ENCODE data around the gene MOCS1.

The MOCS1 gene

DNA sequence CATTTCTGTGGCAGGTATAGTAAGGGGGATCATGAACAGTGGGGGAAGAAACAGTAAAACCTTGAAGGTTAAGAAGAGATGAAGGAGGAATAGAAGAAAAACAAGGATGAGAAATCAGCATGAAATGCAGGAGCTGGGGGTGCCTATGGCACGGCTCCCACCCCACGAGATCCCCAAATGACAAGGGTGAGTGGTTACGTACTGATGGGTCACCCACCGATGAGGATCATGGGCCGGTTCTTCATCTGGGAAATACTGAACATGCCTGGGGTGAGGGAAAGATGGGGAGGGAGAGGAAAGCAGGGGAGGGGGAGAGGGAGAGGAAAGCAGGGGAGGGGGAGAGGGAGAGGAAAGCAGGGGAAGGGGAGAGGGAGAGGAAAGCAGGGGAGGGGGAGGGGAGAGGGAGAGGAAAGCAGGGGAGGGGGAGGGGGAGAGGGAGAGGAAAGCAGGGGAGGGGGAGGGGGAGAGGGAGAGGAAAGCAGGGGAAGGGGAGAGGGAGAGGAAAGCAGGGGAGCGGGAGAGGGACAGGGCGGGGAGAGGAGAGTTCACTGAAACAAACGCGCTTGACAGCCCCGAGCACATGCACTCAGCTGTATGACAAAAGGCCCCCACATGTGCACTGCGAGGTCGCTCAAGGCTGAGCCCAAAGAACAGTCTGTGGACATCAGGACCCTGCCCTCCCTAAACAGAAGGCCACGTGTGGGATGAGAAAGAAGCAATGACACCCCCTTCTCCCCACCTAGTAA is 25.3 kb downstream of the MOCS1 start:
- DNase-seq: no peak
- Mint-ChIP-seq H3K9me3 (no peaks in the 10 kb centered on the region), H3K4me1 (peaks cover 19% of the 10 kb centered on the region), H3K27me3 (ENCODE audit: low read depth, poor library complexity) (peaks cover 2% of the 10 kb centered on the region), H3K27ac (no peak overlapping the region), H3K4me3 (no peak overlapping the region), H3K36me3 (ENCODE audit: low read depth) (peaks cover 49% of the 10 kb centered on the region)
- TF ChIP-seq, protein P1, sequence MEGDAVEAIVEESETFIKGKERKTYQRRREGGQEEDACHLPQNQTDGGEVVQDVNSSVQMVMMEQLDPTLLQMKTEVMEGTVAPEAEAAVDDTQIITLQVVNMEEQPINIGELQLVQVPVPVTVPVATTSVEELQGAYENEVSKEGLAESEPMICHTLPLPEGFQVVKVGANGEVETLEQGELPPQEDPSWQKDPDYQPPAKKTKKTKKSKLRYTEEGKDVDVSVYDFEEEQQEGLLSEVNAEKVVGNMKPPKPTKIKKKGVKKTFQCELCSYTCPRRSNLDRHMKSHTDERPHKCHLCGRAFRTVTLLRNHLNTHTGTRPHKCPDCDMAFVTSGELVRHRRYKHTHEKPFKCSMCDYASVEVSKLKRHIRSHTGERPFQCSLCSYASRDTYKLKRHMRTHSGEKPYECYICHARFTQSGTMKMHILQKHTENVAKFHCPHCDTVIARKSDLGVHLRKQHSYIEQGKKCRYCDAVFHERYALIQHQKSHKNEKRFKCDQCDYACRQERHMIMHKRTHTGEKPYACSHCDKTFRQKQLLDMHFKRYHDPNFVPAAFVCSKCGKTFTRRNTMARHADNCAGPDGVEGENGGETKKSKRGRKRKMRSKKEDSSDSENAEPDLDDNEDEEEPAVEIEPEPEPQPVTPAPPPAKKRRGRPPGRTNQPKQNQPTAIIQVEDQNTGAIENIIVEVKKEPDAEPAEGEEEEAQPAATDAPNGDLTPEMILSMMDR (IDR thresholded peaks at IDR 0.05): no peak

DNA sequence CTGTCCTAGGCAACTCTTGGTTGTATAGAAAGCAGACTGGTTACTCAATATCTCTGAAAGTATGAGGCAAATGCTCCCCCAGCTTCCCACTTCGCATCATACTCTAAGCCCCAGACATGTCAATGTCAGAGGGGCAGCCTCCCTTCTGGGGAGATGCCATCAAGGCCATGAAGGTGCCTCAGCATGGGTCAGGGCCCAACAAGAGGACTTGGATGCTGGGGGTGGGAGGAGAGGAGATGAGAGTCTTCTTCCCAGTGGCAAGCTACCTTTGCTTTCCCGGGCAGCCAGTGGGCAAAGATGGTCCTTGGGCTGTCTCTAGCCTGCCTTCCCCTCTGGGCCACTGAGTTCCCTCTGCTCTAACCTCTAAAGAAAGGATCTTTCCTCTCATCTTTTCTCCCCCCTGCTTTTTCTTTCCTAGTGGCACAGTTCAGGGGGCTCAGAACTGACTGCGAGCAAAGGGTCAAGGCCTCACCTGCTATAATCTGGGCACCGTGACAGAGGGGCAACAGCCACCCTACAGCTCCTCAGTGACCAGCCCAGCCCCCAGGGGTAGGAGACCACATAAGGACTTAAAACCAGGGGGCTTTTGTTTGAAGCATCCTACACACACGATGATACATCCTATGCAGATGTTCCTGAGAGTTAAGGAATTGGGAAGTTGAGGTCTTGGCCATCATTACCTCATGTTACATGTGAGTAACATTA is 26.2 kb downstream of the MOCS1 start:
- Mint-ChIP-seq H3K4me1 (peaks cover 19% of the 10 kb centered on the region), H3K27me3 (ENCODE audit: low read depth, poor library complexity) (peaks cover 2% of the 10 kb centered on the region), H3K36me3 (ENCODE audit: low read depth) (peaks cover 47% of the 10 kb centered on the region), H3K27ac (no peak overlapping the region), H3K4me3 (no peak overlapping the region), H3K9me3 (no peaks in the 10 kb centered on the region)
- DNase-seq: no peak
- TF ChIP-seq, protein P1 (IDR thresholded peaks at IDR 0.05): no peak

DNA sequence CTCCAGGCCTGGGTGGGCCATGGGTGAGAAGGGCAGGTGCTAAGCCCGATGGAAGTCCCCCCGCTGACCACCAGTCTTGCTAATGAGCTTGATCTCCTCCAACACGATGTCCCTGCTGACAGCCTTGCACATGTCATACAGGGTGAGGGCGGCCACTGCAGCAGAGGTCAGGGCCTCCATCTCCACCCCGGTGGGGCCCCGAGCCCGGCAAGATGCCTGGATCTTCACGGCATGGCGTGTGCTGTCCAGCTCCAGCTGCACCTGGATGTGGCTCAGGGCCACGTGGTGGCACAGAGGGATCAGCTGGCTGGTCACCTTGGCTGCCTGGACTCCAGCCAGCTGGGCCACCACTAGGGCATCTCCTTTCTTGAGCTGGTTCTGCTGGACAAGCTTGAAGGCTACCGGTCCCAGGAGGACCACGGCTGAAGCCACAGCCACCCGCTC is 27.9 kb downstream of the MOCS1 start:
- Mint-ChIP-seq H3K9me3 (no peaks in the 10 kb centered on the region), H3K36me3 (ENCODE audit: low read depth) (peaks cover 49% of the 10 kb centered on the region), H3K27me3 (ENCODE audit: low read depth, poor library complexity) (peaks cover 2% of the 10 kb centered on the region), H3K4me3 (no peak overlapping the region), H3K4me1 (peaks cover 22% of the 10 kb centered on the region), H3K27ac (no peak overlapping the region)
- DNase-seq: no peak
- TF ChIP-seq, protein P1 (IDR thresholded peaks at IDR 0.05): no peak

DNA sequence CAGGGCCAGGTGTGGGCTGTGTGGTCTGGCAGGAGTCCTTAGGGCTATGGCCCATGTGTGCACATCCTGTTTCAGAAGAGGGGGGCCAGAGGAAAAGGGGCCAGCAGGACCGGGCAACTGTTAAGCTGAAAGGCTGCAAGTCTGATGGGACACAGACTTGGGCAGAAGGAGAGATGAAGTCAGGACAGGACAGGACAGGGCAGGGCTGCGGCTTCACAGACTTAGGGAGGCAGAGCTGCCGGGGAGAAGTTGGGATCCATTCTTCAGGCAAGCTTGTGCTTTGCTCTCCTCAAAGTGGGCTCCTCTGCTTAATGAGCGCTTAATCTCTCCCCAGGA is 28.7 kb downstream of the MOCS1 start:
- H3K27me3 Mint-ChIP-seq (ENCODE audit: low read depth, poor library complexity): peaks cover 6% of the 10 kb centered on the region
- H3K36me3 Mint-ChIP-seq (ENCODE audit: low read depth): peaks cover 51% of the 10 kb centered on the region
- no peak for DNase-seq
- no peak overlapping the region for H3K4me3 Mint-ChIP-seq
- TF ChIP-seq, protein P1 (IDR thresholded peaks at IDR 0.05): no peak
- H3K27ac Mint-ChIP-seq: peak overlapping the region; percentile 59
- no peaks in the 10 kb centered on the region for H3K9me3 Mint-ChIP-seq
- peaks cover 23% of the 10 kb centered on the region for H3K4me1 Mint-ChIP-seq

DNA sequence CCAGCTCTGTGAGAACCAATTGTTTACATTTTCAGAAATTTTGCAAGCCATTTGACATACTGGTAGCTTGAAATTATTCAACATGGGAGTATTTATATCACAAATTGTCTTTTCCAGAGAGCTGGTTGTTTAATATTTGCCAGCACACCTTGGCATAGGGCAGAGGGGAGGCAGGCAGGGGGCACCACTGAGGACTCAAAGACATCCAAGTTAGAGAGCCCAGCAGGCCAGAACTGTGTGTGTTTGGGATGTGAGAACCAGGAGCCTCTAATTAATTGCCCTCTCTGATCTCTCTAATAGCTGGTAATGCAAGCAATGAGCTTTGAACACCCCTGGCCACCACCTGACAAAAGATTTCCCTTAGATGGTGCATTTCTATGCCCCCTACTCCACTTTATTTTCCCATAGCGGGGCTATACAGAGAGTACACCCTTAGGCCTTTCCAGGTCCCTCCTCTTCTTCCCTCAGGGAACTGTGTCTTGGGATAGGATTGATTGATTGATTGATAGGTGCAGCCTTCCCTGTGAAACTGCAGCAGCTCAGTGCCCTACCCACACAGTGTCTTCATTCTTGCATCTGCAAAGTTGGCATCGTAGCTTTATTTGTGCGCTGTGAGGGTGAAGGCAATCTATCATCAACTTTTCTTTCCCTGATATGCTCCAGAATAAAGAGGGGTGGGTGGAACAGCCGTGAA is 29.2 kb downstream of the MOCS1 start:
- H3K4me3 Mint-ChIP-seq: no peak overlapping the region
- H3K27ac Mint-ChIP-seq: peak overlapping the region; percentile 59
- TF ChIP-seq, protein P1 (IDR thresholded peaks at IDR 0.05): no peak
- peaks cover 52% of the 10 kb centered on the region for H3K36me3 Mint-ChIP-seq (ENCODE audit: low read depth)
- no peaks in the 10 kb centered on the region for H3K9me3 Mint-ChIP-seq
- no peak for DNase-seq
- peaks cover 4% of the 10 kb centered on the region for H3K27me3 Mint-ChIP-seq (ENCODE audit: low read depth, poor library complexity)
- peaks cover 23% of the 10 kb centered on the region for H3K4me1 Mint-ChIP-seq

Data from nephron progenitor cell (in vitro differentiated cells).